ENCODE data around the gene PRKAR1B. TPM values are rescaled to one million over a fixed set of nuclear protein-coding genes. Genes with fewer than 3 reads are reported as not detected.

PRKAR1B gene
- total RNA-seq, 1 donor from 2014 or later, result 14.7 TPM

- peak overlapping the region; percentile 77 for H3K4me2 ChIP-seq (ENCODE audit: low read length)
- H3K9me3 ChIP-seq (ENCODE audit: insufficient read depth, low read depth, low read length), result no peaks in the 10 kb centered on the region
- H3K4me3 Mint-ChIP-seq (ENCODE audit: unreplicated experiment), result peak overlapping the region; percentile 40
- H3K4me1 Mint-ChIP-seq (ENCODE audit: low read depth, unreplicated experiment), result peaks cover 15% of the 10 kb centered on the region
- no peak for TF ChIP-seq EZH2 (IDR thresholded peaks at IDR 0.05; ENCODE audit: insufficient read depth, low read length)
- TF ChIP-seq CTCF (IDR thresholded peaks at IDR 0.05; ENCODE audit: insufficient read depth, low read depth, low read length), result no peak
- H3K9ac ChIP-seq (ENCODE audit: low read length), result peak overlapping the region; percentile 80
- no peaks in the 10 kb centered on the region for H3K27me3 ChIP-seq (ENCODE audit: insufficient read depth, low read length)
- no peaks in the 10 kb centered on the region for H3K9me3 Mint-ChIP-seq (ENCODE audit: unreplicated experiment)
- DNase-seq (ENCODE audit: low read depth) (no peak), FAIRE-seq (no peak)
- no peaks in the 10 kb centered on the region for H3K27me3 Mint-ChIP-seq (ENCODE audit: low read depth, unreplicated experiment)
- H3K4me1 ChIP-seq (ENCODE audit: insufficient read depth, low read length), result peaks cover 43% of the 10 kb centered on the region
- H4K20me1 ChIP-seq (ENCODE audit: insufficient read depth, low read length), result no peaks in the 10 kb centered on the region
- H3K79me2 ChIP-seq (ENCODE audit: insufficient read depth, low read length), result no peaks in the 10 kb centered on the region
- peak overlapping the region; percentile 72 for H2AFZ ChIP-seq (ENCODE audit: low read depth, low read length)
- peak overlapping the region; percentile 96 for H3K27ac ChIP-seq (ENCODE audit: low read depth, low read length)
- peaks cover 2% of the 10 kb centered on the region for H3K36me3 Mint-ChIP-seq (ENCODE audit: low read depth, unreplicated experiment)
- H3K27ac Mint-ChIP-seq (ENCODE audit: unreplicated experiment), result peak overlapping the region; percentile 75
- no peak overlapping the region for H3K4me3 ChIP-seq (ENCODE audit: insufficient read depth, low read depth, low read length)
- no peaks in the 10 kb centered on the region for H3K36me3 ChIP-seq (ENCODE audit: insufficient read depth, low read length)
These were observed 122.1 kb downstream of the PRKAR1B start for GRCh38 chr7:604884-605531.

- Histone ChIP-seq H3K4me2 (ENCODE audit: low read length) (peak overlapping the region; percentile 77), H3K4me1 (ENCODE audit: insufficient read depth, low read length) (peaks cover 43% of the 10 kb centered on the region), H4K20me1 (ENCODE audit: insufficient read depth, low read length) (no peaks in the 10 kb centered on the region), H3K4me3 (ENCODE audit: insufficient read depth, low read depth, low read length) (no peak overlapping the region), H3K27ac (ENCODE audit: low read depth, low read length) (peak overlapping the region; percentile 96), H2AFZ (ENCODE audit: low read depth, low read length) (peak overlapping the region; percentile 72), H3K79me2 (ENCODE audit: insufficient read depth, low read length) (no peaks in the 10 kb centered on the region), H3K36me3 (ENCODE audit: insufficient read depth, low read length) (no peaks in the 10 kb centered on the region), H3K9ac (ENCODE audit: low read length) (peak overlapping the region; percentile 80), H3K27me3 (ENCODE audit: insufficient read depth, low read length) (no peaks in the 10 kb centered on the region), H3K9me3 (ENCODE audit: insufficient read depth, low read depth, low read length) (no peaks in the 10 kb centered on the region)
- H3K9me3 Mint-ChIP-seq (ENCODE audit: unreplicated experiment), result no peaks in the 10 kb centered on the region
- DNase-seq (ENCODE audit: low read depth), result peak; percentile 86
- H3K4me1 Mint-ChIP-seq (ENCODE audit: low read depth, unreplicated experiment), result peaks cover 15% of the 10 kb centered on the region
- H3K27me3 Mint-ChIP-seq (ENCODE audit: low read depth, unreplicated experiment), result peaks cover 2% of the 10 kb centered on the region
- FAIRE-seq, result no peak
- no peaks in the 10 kb centered on the region for H3K36me3 Mint-ChIP-seq (ENCODE audit: low read depth, unreplicated experiment)
- TF ChIP-seq EZH2 (IDR thresholded peaks at IDR 0.05; ENCODE audit: insufficient read depth, low read length), result no peak
- no peak for TF ChIP-seq CTCF (IDR thresholded peaks at IDR 0.05; ENCODE audit: insufficient read depth, low read depth, low read length)
- H3K4me3 Mint-ChIP-seq (ENCODE audit: unreplicated experiment), result peak overlapping the region; percentile 40
- peak overlapping the region; percentile 34 for H3K27ac Mint-ChIP-seq (ENCODE audit: unreplicated experiment)
These were observed 122.8 kb downstream of the PRKAR1B start for GRCh38 chr7:604001-604883.

All from astrocyte (in vitro differentiated cells and primary cell).